ENCODE results near the gene EDC3.

Gene EDC3

GRCh38 chr15:74621546-74621920 is 74.3 kb downstream of the EDC3 start:
- no peak for TF ChIP-seq CTCF (IDR thresholded peaks at IDR 0.05; ENCODE audit: extremely low read depth, missing control alignments)
- no peak for DNase-seq (ENCODE audit: low spot score)

DNA sequence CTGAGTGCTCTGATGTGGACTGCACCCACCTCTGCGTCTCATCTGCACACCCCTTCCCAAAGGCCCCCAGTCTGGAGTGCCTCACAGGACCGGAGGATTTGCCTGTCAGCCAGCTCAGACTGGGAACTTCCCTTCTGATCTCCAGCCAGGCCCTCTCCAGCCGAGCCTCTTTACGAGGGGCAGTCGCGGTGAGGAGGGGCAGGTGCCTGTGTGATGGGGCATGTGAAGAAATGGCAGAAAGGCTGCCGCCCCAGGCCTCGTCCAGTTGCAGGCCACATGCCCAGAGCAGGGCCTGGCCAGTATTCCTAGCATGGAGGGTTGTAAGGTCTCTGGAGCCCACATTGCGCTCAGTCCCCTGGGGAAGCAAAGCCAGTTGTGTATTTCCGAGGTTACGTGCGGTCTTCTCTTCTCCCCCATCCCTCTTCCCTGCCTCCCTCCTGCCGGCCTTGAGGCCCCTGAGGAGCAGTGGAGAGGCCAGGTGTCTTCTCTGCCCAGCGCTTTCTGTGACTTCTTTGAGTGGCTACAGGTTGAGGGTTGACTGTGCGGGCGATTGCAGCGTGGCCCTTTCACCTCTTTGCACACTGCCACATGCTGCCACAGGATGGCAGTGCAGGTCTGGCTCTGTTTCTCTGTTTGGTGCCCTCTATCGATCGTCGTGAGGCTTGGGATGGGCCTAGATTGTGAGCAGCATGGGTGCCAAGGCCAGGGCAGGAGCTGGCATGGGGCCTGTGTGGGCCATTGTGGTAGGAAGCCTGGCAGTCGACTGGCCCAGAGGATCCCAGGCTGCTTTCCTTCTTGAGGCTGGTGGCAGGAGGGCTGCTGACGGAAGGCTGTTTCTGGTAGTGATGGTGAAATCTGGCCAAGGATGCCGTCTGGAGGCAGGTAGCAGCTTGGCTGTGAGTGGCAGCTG is 74.9 kb downstream of the EDC3 start:
- peak; percentile 81 for DNase-seq (ENCODE audit: low spot score)
- TF ChIP-seq CTCF (IDR thresholded peaks at IDR 0.05; ENCODE audit: extremely low read depth, missing control alignments), result peak; percentile 98

DNA sequence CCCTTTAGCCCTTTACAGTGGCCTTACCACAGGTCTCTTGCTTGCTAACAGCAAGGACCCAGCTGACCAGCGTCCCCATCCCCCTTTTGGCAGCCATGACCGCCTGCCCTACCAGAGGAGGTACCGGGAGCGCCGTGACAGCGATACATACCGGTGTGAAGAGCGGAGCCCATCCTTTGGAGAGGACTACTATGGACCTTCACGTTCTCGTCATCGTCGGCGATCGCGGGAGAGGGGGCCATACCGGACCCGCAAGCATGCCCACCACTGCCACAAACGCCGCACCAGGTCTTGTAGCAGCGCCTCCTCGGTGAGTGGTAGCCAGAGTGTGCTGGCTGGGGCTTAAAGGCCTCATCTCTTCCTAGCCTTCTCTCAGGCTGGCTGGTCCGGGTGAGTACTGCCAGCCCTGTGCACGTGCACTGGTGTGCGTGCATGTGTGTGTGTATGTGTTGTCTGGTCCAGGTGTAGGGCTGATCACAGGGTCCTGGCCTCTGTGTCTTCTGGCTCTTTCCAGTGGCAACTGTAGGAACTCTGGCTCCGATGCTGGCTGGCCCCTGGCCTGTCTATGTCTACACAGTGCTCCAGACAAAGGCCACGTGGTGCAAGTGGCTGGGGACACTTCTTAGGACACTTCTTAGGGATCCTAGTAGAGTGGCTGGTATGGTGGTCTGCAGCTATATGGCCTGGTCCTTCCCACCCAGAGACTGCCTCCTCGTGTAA is 75.7 kb downstream of the EDC3 start:
- TF ChIP-seq CTCF (IDR thresholded peaks at IDR 0.05; ENCODE audit: extremely low read depth, missing control alignments), result no peak
- DNase-seq (ENCODE audit: low spot score), result no peak

GRCh38 chr15:74618841-74619596 is 76.8 kb downstream of the EDC3 start:
- DNase-seq (ENCODE audit: low spot score), result no peak
- TF ChIP-seq CTCF (IDR thresholded peaks at IDR 0.05; ENCODE audit: extremely low read depth, missing control alignments), result no peak

- TF ChIP-seq CTCF (IDR thresholded peaks at IDR 0.05; ENCODE audit: extremely low read depth, missing control alignments), result no peak
- no peak for DNase-seq (ENCODE audit: low spot score)
These were observed 78.8 kb downstream of the EDC3 start for GRCh38 chr15:74616996-74617395.

DNA sequence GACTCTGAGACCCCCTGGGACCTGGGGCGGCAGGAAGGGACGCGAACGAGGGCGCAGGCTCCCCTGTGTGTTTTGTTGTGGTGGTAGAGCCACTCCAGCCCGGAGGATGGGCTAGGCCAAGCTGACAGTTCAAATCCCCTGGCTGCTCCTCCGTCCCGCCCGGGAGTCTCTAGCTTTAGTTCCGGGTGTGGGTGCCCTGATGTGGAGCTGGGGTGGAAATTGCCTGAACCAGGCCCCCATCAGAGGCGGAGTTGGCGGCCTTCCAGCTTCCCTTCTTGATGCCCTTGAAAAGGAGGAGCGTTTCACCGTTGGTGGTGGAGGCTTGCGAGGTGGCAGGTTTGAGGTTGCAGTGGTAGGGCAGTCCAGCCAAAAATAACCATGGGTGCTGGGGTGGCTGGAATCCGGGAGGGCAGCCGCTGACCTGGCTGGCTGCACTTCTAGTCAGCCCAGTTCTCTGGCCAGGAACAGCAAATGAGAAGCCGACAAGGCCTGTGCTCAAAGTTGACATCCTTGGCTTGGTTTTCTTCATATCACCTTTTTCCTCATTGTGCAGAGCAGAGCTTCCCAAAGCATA is 79.4 kb downstream of the EDC3 start:
- peak; percentile 53 for DNase-seq (ENCODE audit: low spot score)
- TF ChIP-seq CTCF (IDR thresholded peaks at IDR 0.05; ENCODE audit: extremely low read depth, missing control alignments), result no peak
